DND-41 (cell line): ENCODE measurements around the gene PIGO.

Source experiments
- CTCF ChIP-seq: IDR thresholded peaks from 2 replicates; pipeline ENCODE4 v1.5.1; 2012; ENCODE audit warnings: borderline replicate concordance, low read length, moderate library complexity, mild to moderate bottlenecking; ENCODE audit not compliant: poor library complexity, severe bottlenecking; ENCODE audit errors: extremely low read depth
- EZH2 ChIP-seq: IDR thresholded peaks from 3 replicates; pipeline ENCODE4 v1.6.1; 2012; ENCODE audit warnings: borderline replicate concordance, low read depth, mild to moderate bottlenecking, moderate library complexity, low read length, inconsistent platforms; ENCODE audit not compliant: severe bottlenecking

GRCh38 chr9:35102769-35103659 lies 6.6 kb upstream of the PIGO start, which contains the start of gene STOML2:
- TF ChIP-seq CTCF = no peak
- TF ChIP-seq EZH2 = no peak
